NCI-H526 treated with DMSO at 0.1 percent for 48 hours (cell line): Measurements from ENCODE around the gene TXNDC8.

Source experiments
- DNase-seq: peaks from one replicate; lab custom pipeline; 2025; lab: John Stamatoyannopoulos, UW

TXNDC8 gene

DNA sequence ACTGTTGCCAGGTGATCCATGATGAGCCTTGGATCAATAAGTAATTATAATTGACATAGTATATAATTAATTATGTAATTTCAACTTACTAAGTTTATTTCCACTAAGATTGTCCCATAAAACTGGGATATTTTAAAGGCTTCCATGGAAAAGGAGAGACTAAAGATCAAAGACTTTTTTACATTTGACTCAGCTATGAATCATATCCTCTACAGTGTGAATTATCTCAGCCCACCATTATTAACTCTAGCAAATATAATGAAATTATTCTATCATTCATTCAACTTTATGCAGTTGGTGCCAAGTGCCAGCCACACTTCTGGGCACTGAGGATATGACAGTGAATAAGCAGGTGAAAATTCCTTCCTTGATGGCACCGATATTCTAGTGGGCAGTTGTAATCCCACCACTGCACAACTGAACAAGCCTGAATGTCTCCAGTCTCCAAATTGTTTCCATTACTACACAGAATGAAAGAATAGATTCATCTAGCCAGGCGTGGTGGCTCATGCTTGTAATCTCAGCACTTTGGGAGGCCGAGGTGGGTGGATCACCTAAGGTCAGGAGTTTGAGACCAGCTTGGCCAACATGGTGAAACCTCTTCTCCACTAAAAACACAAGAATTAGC is 59.5 kb downstream of the TXNDC8 start:
- DNase-seq, result no peak

- no peak for DNase-seq
Measured at GRCh38 chr9:110276781-110277180, 60.9 kb downstream of the TXNDC8 start.

GRCh38 chr9:110270211-110270995 is 67.3 kb downstream of the TXNDC8 start:
- DNase-seq, result no peak

DNA sequence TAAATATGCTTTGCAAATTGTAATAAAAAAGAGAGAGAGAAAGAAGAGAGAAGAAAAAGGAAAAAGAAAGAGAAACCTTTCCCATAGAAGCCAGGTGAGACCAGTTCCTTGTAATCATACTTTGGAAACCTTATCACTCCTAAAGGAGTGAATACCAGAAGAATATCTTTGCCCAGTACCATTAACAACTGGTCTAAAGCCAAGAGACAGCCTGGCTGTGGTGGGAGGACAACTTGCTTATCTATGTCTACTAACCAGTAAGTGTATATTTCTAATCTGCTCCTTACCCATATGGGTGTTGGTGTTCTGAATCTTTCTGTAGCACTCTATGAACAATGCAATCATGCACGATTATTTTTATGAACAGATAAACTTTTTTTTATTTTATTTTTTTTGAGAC is 70.9 kb downstream of the TXNDC8 start:
- no peak for DNase-seq

DNA sequence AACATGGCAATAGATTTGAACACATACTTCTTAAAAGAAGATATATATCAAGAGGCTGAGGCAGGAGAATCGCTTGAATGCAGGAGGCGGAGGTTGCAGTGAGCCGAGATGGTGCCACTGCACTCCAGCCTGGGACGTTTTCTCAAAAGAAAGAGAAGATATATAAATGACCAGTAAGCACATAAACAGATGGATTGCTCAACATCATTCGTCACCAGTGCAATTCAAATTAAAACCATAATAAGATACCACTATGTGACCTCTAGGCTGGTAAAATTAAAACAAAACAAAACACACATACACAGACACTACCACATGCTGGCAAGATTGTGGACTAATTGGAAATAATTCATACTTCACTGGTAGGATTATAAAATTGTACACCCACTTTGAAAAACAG is 76.0 kb downstream of the TXNDC8 start:
- DNase-seq, result no peak

DNA sequence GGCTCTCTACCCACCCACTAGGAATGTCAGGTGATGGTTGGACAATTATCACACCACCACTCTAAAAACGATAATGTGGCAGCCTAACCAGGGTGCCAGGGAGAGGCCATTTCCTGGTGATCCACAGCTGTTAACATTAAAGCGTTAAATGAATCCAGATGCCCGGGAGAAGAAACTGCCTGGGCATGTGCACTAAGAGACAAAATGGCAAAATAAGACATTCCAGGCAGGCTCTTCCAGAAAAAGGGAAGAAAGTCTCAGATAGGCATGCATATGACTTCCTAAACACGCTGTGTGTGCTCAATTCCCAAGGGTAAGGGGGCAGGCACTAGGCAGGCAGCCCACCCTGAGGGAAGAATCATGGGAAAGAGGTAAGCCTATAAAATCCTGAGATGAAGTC is 76.8 kb downstream of the TXNDC8 start:
- no peak for DNase-seq

- no peak for DNase-seq
Measured at GRCh38 chr9:110259566-110259965, 78.1 kb downstream of the TXNDC8 start.

GRCh38 chr9:110258690-110259091 is 79.0 kb downstream of the TXNDC8 start:
- DNase-seq, result no peak

DNA sequence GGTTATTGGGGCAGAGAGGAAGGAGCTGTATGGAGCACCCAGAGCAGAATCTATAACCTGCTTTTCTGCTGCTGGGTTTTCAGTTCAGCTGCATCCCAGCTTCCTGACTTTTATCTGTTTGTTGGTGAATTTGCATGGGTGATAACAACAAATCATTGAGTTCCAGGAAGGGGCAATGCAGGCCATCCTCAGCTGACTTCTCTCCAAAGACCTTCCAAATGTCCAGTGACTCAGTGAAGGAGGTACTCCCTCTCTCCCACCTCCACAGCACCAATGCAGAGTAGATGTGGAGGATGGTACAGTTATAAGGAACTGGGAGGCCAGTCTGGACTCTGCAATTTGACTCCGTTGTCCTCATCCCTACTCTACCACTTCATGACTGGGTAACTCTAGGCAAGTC is 79.7 kb downstream of the TXNDC8 start:
- no peak for DNase-seq

DNA sequence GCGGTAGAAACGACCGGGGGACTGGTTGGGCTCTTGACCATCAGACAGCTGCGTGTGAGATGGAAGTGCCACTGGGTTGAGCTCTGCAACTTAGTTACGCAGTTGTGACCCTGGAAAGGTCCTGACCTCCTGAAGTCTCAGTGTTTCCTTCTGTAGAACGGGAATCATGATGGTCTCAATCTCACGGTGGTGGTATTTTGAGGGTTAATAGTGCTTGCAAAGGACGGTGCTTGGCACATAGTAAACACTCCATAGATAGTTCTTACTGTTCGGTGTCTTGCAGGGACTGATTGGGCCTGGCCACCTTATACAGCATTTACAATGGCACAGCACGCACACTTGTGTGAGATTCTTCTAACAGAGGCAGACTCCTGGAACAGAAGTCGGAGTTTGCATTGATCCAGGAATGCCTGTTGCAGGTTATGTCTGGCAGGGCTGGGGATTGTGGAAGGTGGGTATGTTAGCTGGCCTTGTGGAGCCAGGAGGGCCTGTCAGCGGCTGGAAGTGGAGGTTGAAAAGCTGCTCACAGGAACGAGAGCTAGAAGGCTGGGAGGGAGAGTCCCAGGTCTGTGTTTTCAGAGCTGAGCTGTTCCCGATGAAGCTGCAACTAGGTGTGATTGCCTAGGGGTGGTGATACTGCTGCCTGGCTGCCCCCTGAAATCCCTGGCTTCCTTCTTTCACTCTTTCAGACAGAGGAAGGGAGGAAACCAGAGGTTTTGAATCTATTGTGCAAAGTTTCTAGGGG is 80.4 kb downstream of the TXNDC8 start:
- DNase-seq, result no peak

- DNase-seq, result peak; percentile 54
Measured at GRCh38 chr9:110256380-110257096, 81.1 kb downstream of the TXNDC8 start, which contains the start of gene TXN. Gene TXN, minus strand, starts transcription at chr9:110256507. Its CDS starts 72 bp downstream, at chr9:110256435.

- DNase-seq, result no peak
Measured at GRCh38 chr9:110255463-110256379, 81.9 kb downstream of the TXNDC8 start.

- DNase-seq, result no peak
Measured at GRCh38 chr9:110255034-110255462, 82.6 kb downstream of the TXNDC8 start.

DNA sequence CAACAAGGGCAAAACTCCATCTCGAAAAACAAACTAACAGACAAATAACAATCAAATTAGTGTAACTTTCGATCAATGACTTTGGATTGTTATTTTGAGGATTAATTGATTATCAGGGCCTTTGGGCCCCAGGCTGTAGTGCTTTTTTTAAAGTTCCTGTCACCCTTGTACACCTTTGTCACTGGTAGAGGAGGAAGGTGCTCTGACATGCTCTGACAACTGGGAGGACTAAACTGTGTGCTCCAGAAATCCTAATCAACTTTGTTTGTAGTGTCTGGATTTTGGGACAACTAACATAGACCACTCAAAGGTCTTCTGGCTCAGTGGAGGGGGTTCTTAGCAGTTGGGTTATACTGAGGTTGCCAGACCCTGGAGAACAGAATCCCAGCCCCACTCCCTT is 83.2 kb downstream of the TXNDC8 start:
- DNase-seq, result no peak
